OCI-LY3 (cell line): ENCODE data around the gene SLC23A1.

ENCODE experiments used
- H2AFZ ChIP-seq: fragments of 200-600, 300-600 bp; shearing (Covaris generic); 2 replicates; pipeline ENCODE4 v1.6.0; 2014; ENCODE audit warnings: antibody characterized with exemption, low read depth, low read length
- H3K27ac ChIP-seq: fragments of 200-600, 300-600 bp; sonication (generic); 2 replicates; pipeline ENCODE4 v1.5.1; 2014; ENCODE audit warnings: mild to moderate bottlenecking, low read length, moderate library complexity, mixed read lengths
- H3K27me3 ChIP-seq: fragments of 200-600, 300-600 bp; sonication (generic); 2 replicates; pipeline ENCODE4 v1.6.1; 2014; ENCODE audit warnings: low read depth, low read length, mixed read lengths
- H3K36me3 ChIP-seq: fragments of 200-600, 300-600 bp; sonication (generic); replicated peaks from 2 replicates; pipeline ENCODE3; 2014; ENCODE audit warnings: low read depth, low read length, mixed read lengths
- H3K4me1 ChIP-seq: fragments of 300-600, 200-600 bp; sonication (generic); 2 replicates; pipeline ENCODE4 v1.6.1; 2014; ENCODE audit warnings: low read length, mixed read lengths
- H3K4me2 ChIP-seq: fragments of 200-600, 300-600 bp; sonication (generic); 2 replicates; pipeline ENCODE4 v1.6.1; 2014; ENCODE audit warnings: low read length, mixed read lengths
- H3K4me3 ChIP-seq: fragments of 300-600, 200-600 bp; sonication (generic); 2 replicates; pipeline ENCODE4 v1.5.1; 2014; ENCODE audit warnings: antibody characterized with exemption, mild to moderate bottlenecking, low read length, moderate library complexity
- H3K79me2 ChIP-seq: fragments of 300-600, 200-600 bp; shearing (Covaris generic); 2 replicates; pipeline ENCODE4 v1.6.1; 2014; ENCODE audit warnings: mild to moderate bottlenecking, low read length, mixed read lengths
- H3K9ac ChIP-seq: fragments of 300-600, 200-600 bp; shearing (Covaris generic); 2 replicates; pipeline ENCODE4 v1.6.0; 2014; ENCODE audit warnings: mild to moderate bottlenecking, low read length, moderate library complexity
- H3K9me3 ChIP-seq: fragments of 200-600, 300-600 bp; shearing (Covaris generic); 2 replicates; pipeline ENCODE4 v1.6.1; 2014; ENCODE audit warnings: low read length, mixed read lengths; ENCODE audit not compliant: insufficient read depth
- H4K20me1 ChIP-seq: fragments of 200-600, 300-600 bp; sonication (generic); 2 replicates; pipeline ENCODE4 v1.6.1; 2016; ENCODE audit warnings: low read length, mixed read lengths; ENCODE audit not compliant: insufficient read depth
- EZH2phosphoT487 ChIP-seq: fragments of 200-600 bp; shearing (Covaris generic); IDR thresholded peaks from 2 replicates; pipeline ENCODE4 v1.6.1; 2018; ENCODE audit warnings: antibody characterized with exemption, mixed run types, low read depth
- TF ChIP-seq, protein P1 (sequence below): fragments of 200-600, 300-600 bp; sonication (generic); IDR thresholded peaks from 2 replicates; pipeline ENCODE4 v1.5.1; 2014; ENCODE audit warnings: antibody characterized with exemption, low read length, low read depth

SLC23A1 gene

DNA sequence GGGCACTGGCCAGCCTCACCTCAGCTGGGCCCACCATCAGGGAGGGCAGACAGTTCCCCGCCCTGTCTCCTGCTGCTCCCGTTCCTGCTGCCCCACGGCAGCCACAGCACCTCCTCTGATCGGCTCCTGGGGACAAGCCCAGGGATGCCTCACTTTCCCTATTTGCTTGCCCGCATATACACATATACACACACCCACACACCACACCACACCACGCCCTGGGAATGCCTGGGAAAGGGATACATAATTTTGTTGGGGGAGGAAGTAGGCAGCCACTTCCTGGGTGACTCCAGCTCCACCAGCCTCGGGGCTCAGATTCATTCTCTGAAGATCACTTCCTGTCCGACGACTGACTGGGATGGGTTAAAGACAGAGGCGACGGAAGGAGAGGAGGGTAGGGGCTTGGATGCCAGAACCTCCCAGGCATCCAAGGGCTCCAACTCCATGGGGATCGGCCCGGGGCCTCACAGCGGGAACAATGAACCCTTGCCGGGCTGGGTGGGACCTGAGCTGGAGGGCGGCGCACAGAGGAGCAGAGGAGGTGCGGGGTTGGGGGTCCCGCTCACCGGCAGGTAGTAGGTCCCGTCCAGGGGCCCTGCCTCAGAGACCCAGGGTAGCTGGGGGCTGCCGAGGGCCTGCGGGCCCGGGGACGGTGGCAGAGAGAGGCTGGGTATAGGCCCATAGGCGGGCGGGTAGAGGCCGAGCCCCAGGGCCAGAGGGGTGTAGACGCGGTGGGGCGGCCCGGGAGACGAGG, 8.7 kb upstream of the SLC23A1 start:
- peaks cover 2% of the 10 kb centered on the region for H3K36me3 ChIP-seq
- no peaks in the 10 kb centered on the region for H4K20me1 ChIP-seq
- peaks cover 10% of the 10 kb centered on the region for H3K79me2 ChIP-seq
- H3K4me2 ChIP-seq: peak overlapping the region; percentile 92
- peak overlapping the region; percentile 57 for H3K27ac ChIP-seq
- TF ChIP-seq EZH2phosphoT487: no peak
- TF ChIP-seq, protein P1, sequence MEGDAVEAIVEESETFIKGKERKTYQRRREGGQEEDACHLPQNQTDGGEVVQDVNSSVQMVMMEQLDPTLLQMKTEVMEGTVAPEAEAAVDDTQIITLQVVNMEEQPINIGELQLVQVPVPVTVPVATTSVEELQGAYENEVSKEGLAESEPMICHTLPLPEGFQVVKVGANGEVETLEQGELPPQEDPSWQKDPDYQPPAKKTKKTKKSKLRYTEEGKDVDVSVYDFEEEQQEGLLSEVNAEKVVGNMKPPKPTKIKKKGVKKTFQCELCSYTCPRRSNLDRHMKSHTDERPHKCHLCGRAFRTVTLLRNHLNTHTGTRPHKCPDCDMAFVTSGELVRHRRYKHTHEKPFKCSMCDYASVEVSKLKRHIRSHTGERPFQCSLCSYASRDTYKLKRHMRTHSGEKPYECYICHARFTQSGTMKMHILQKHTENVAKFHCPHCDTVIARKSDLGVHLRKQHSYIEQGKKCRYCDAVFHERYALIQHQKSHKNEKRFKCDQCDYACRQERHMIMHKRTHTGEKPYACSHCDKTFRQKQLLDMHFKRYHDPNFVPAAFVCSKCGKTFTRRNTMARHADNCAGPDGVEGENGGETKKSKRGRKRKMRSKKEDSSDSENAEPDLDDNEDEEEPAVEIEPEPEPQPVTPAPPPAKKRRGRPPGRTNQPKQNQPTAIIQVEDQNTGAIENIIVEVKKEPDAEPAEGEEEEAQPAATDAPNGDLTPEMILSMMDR: no peak
- H3K4me1 ChIP-seq: peaks cover 41% of the 10 kb centered on the region
- H2AFZ ChIP-seq: peak overlapping the region; percentile 51; the same call in 1 of the 2 replicates
- H3K4me3 ChIP-seq: peak overlapping the region; percentile 84
- no peaks in the 10 kb centered on the region for H3K27me3 ChIP-seq
- H3K9ac ChIP-seq: peak overlapping the region; percentile 86
- H3K9me3 ChIP-seq: no peaks in the 10 kb centered on the region; the same call in 1 of the 2 replicates

DNA sequence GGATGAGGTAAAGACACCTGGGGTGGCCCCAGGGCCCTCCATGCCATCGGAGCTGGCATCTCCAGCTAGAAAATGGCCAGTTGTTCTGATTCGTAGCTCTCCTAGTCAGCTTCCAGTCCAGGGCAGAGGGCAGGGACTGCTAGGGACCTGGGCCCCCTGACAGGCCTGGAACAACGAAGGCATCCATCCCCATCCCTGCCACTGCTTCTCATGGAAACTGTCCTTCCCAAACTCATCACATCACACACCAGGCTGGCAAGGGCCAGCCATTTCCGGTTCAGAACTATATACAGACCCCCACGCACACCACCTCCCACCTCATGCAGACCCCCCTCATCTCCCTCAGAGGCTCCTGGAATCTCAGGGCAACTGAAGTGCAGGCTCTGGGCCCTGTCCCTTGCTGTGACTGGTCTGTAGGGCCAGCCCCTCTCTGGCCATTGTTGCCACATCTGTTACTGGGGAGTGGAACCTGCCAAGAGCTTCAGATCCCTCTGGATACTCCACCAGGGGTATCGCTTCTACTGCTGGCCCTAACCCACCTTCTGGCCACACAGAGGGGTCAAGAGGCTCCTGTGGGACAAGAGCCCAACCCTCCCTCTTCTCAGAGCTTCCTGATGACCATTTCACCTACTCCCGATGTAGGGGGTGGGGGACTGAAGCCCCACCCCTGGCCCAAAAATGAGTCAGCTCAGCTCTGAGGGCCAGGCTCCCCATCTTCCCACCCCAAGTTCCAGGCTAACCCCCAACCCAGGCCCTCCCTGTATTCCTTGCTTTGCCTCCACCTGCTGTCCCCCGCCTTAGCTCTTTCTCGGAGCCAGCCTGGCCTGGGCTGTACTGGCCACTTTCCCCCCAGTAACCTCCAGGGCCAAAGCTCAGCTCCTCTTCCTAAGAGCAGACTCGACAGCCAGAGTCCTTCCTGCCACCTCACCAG, 7.8 kb upstream of the SLC23A1 start:
- Histone ChIP-seq H3K27ac (peak overlapping the region; percentile 57), H3K27me3 (no peaks in the 10 kb centered on the region), H3K79me2 (peaks cover 10% of the 10 kb centered on the region), H3K36me3 (peaks cover 2% of the 10 kb centered on the region), H3K4me1 (peaks cover 41% of the 10 kb centered on the region), H3K4me2 (peak overlapping the region; percentile 92), H3K4me3 (peak overlapping the region; percentile 84), H3K9ac (peak overlapping the region; percentile 86; the same call in 1 of the 2 replicates), H4K20me1 (no peaks in the 10 kb centered on the region), H3K9me3 (no peaks in the 10 kb centered on the region; the same call in 1 of the 2 replicates), H2AFZ (peak overlapping the region; percentile 51; the same call in 1 of the 2 replicates)
- TF ChIP-seq EZH2phosphoT487: no peak
- TF ChIP-seq, protein P1: no peak

GRCh38 chr5:139389701-139390638, 6.9 kb upstream of the SLC23A1 start, which contains the start of gene MZB1:
Gene MZB1 (minus strand): TSS chr5:139389913. CDS start chr5:139389856, 57 bp downstream.
- H3K9ac ChIP-seq: peak within 1 kb of the TSS; percentile 30; the same call in 1 of the 2 replicates
- TF ChIP-seq EZH2phosphoT487: no peak
- TF ChIP-seq, protein P1: no peak
- peak within 1 kb of the TSS; percentile 37 for H3K27ac ChIP-seq
- H3K36me3 ChIP-seq: peaks cover 2% of the 10 kb centered on the region
- H3K4me3 ChIP-seq: peak within 1 kb of the TSS; percentile 62
- no peaks in the 10 kb centered on the region for H3K27me3 ChIP-seq
- H2AFZ ChIP-seq: peak within 1 kb of the TSS; percentile 19; the same call in 1 of the 2 replicates
- H3K9me3 ChIP-seq: no peaks in the 10 kb centered on the region; the same call in 1 of the 2 replicates
- H3K4me2 ChIP-seq: peak within 1 kb of the TSS; percentile 54
- H4K20me1 ChIP-seq: no peaks in the 10 kb centered on the region
- H3K4me1 ChIP-seq: peaks cover 48% of the 10 kb centered on the region
- peaks cover 10% of the 10 kb centered on the region for H3K79me2 ChIP-seq
